Neuronal stem cell (in vitro differentiated cells): ENCODE data around the gene SFMBT2.

Experiments used
- DNase-seq: peaks from one replicate; pipeline ENCODE4 v3.0.0-alpha.2; 2013; ENCODE audit warnings: low spot score
- H2AFZ ChIP-seq: one replicate; pipeline ENCODE4 v1.6.1; 2013; ENCODE audit warnings: mild to moderate bottlenecking, low read length, inconsistent platforms
- H2AK5ac ChIP-seq: 2 replicates; pipeline ENCODE4 v1.6.1; 2013; ENCODE audit warnings: low read depth, mild to moderate bottlenecking, inconsistent platforms, low read length, moderate library complexity, mixed read lengths
- H2BK120ac ChIP-seq: 2 replicates; pipeline ENCODE4 v1.6.1; 2013; ENCODE audit warnings: low read depth, mild to moderate bottlenecking, inconsistent platforms, low read length, moderate library complexity, mixed read lengths
- H2BK12ac ChIP-seq: one replicate; pipeline ENCODE4 v1.6.1; 2013; ENCODE audit warnings: low read length, inconsistent platforms
- H2BK15ac ChIP-seq: 2 replicates; pipeline ENCODE4 v1.6.1; 2013; ENCODE audit warnings: mild to moderate bottlenecking, low read length, inconsistent platforms, mixed read lengths
- H2BK5ac ChIP-seq: one replicate; pipeline ENCODE4 v1.6.1; 2013; ENCODE audit warnings: inconsistent platforms, mild to moderate bottlenecking, low read length, moderate library complexity
- H3K14ac ChIP-seq: one replicate; pipeline ENCODE4 v1.6.1; 2013; ENCODE audit warnings: low read length, inconsistent platforms
- H3K18ac ChIP-seq: 2 replicates; pipeline ENCODE4 v1.6.1; 2013; ENCODE audit warnings: low read length, inconsistent platforms
- H3K23ac ChIP-seq: 2 replicates; pipeline ENCODE4 v1.6.1; 2013; ENCODE audit warnings: low read depth, mild to moderate bottlenecking, mixed read lengths, low read length, inconsistent platforms; ENCODE audit not compliant: poor library complexity
- H3K27ac ChIP-seq: replicated peaks from 3 replicates; pipeline ENCODE4 v1.5.1; 2013; ENCODE audit warnings: low read length, inconsistent platforms
- H3K27me3 ChIP-seq, 3 experiments: 2 replicates each; pipeline ENCODE4 v1.6.1; 2013; ENCODE audit warnings: low read length in 3 of 3, mild to moderate bottlenecking in 2 of 3, inconsistent platforms in 1 of 3, low read depth in 1 of 3, mixed read lengths in 1 of 3, moderate library complexity in 1 of 3; ENCODE audit not compliant: control insufficient read depth in 3 of 3, insufficient read depth in 3 of 3
- H3K36me3 ChIP-seq, 2 donors: replicated peaks in 1 of 2; 2 replicates each; pipeline ENCODE4 v1.6.1; 2013; ENCODE audit warnings: low read length in 2 of 2; ENCODE audit not compliant: control insufficient read depth in 2 of 2, insufficient read depth in 2 of 2
- H3K4ac ChIP-seq: 2 replicates; pipeline ENCODE4 v1.6.1; 2013; ENCODE audit warnings: inconsistent platforms, mild to moderate bottlenecking, low read length, moderate library complexity
- H3K4me1 ChIP-seq, 2 donors: 1 replicate in 1 of 2; 2 replicates in 1 of 2; pipeline ENCODE4 v1.6.1; 2013; ENCODE audit warnings: low read length in 2 of 2, low read depth in 1 of 2; ENCODE audit not compliant: control insufficient read depth in 2 of 2, insufficient read depth in 1 of 2
- H3K4me2 ChIP-seq: one replicate; pipeline ENCODE4 v1.6.1; 2013; ENCODE audit warnings: mild to moderate bottlenecking, low read length, inconsistent platforms; ENCODE audit not compliant: insufficient read depth, poor library complexity, severe bottlenecking
- H3K4me3 ChIP-seq, 2 donors: 2 replicates each; pipeline ENCODE4 v1.5.1; 2013; ENCODE audit warnings: low read length in 2 of 2, mild to moderate bottlenecking in 2 of 2, inconsistent platforms in 1 of 2, moderate library complexity in 1 of 2
- H3K79me1 ChIP-seq: one replicate; pipeline ENCODE4 v1.6.1; 2013; ENCODE audit warnings: low read depth, mild to moderate bottlenecking, inconsistent platforms, low read length, moderate library complexity
- H3K9ac ChIP-seq: one replicate; pipeline ENCODE4 v1.6.1; 2013; ENCODE audit warnings: mild to moderate bottlenecking, low read depth, low read length, inconsistent platforms; ENCODE audit not compliant: poor library complexity
- H3K9me3 ChIP-seq, 2 donors: replicated peaks in 1 of 2; 2 replicates each; pipeline versions ENCODE3 to v1.6.1; 2013; ENCODE audit warnings: low read length in 2 of 2, mild to moderate bottlenecking in 2 of 2, inconsistent platforms in 1 of 2, low read depth in 1 of 2, mixed read lengths in 1 of 2, moderate library complexity in 1 of 2; ENCODE audit not compliant: control insufficient read depth in 2 of 2, insufficient read depth in 1 of 2
- H4K8ac ChIP-seq: one replicate; pipeline ENCODE4 v1.6.1; 2013; ENCODE audit warnings: low read depth, mild to moderate bottlenecking, inconsistent platforms, low read length, moderate library complexity
- H4K91ac ChIP-seq: one replicate; pipeline ENCODE4 v1.6.1; 2013; ENCODE audit warnings: low read length, low read depth, mild to moderate bottlenecking, inconsistent platforms; ENCODE audit not compliant: poor library complexity
- WGBS, 2 donors: extraction: QIAGEN DNeasy Blood & Tissue Kit; methylation state at CpG; one replicate each; pipeline ENCODE4 v1.1.7; 2013; ENCODE audit warnings: missing lambda C conversion rate in 2 of 2, mixed read lengths in 1 of 2; ENCODE audit not compliant: insufficient read length in 2 of 2, insufficient replicate concordance in 1 of 2; ENCODE audit errors: extremely low coverage in 2 of 2; 5-methylcytosine and 5-hydroxymethylcytosine counted together

SFMBT2 gene

GRCh38 chr10:7196284-7196683, 214.6 kb downstream of the SFMBT2 start:
- peak overlapping the region; percentile 71 for H3K14ac ChIP-seq
- H3K27me3 ChIP-seq, result no peaks in the 10 kb centered on the region
- H2AFZ ChIP-seq, result no peak overlapping the region
- no peak overlapping the region for H2BK5ac ChIP-seq
- no peak overlapping the region for H2AK5ac ChIP-seq
- WGBS, 2 donors, result no CpG with 5 or more reads among the region's 5 CpGs
- no peaks in the 10 kb centered on the region for H3K79me1 ChIP-seq
- no peak overlapping the region for H4K91ac ChIP-seq
- no peak overlapping the region for H2BK12ac ChIP-seq
- H3K9ac ChIP-seq, result no peak overlapping the region
- no peak overlapping the region for H2BK15ac ChIP-seq
- H3K4ac ChIP-seq, result no peak overlapping the region
- H3K4me2 ChIP-seq, result no peak overlapping the region
- no peak overlapping the region for H3K27ac ChIP-seq
- no peak overlapping the region for H3K4me3 ChIP-seq
- no peak overlapping the region for H4K8ac ChIP-seq
- H3K9me3 ChIP-seq, result peaks cover 0 to 5% of the 10 kb centered on the region in 2 donors
- H3K36me3 ChIP-seq, result peaks cover 0 to 7% of the 10 kb centered on the region in 2 donors
- H3K4me1 ChIP-seq, result no peaks in the 10 kb centered on the region
- H3K18ac ChIP-seq, result no peak overlapping the region
- H3K23ac ChIP-seq, result no peak overlapping the region
- H2BK120ac ChIP-seq, result no peak overlapping the region
- DNase-seq, result no peak

- H3K79me1 ChIP-seq, result no peaks in the 10 kb centered on the region
- no CpG with 5 or more reads among the region's 6 CpGs for WGBS, 2 donors
- H2AK5ac ChIP-seq, result no peak overlapping the region
- H3K27ac ChIP-seq, result no peak overlapping the region
- no peak overlapping the region for H2AFZ ChIP-seq
- no peak overlapping the region for H3K9ac ChIP-seq
- H2BK15ac ChIP-seq, result no peak overlapping the region
- no peak for DNase-seq
- no peak overlapping the region for H4K91ac ChIP-seq
- no peak overlapping the region for H2BK120ac ChIP-seq
- H3K4me2 ChIP-seq, result no peak overlapping the region
- no peak overlapping the region for H3K18ac ChIP-seq
- no peak overlapping the region for H4K8ac ChIP-seq
- H3K23ac ChIP-seq, result no peak overlapping the region
- H2BK5ac ChIP-seq, result no peak overlapping the region
- peaks cover 0 to 7% of the 10 kb centered on the region in 2 donors for H3K36me3 ChIP-seq
- H3K4me1 ChIP-seq, result no peaks in the 10 kb centered on the region
- H3K27me3 ChIP-seq, result no peaks in the 10 kb centered on the region
- H3K9me3 ChIP-seq, result peaks cover 0 to 5% of the 10 kb centered on the region in 2 donors
- no peak overlapping the region for H2BK12ac ChIP-seq
- no peak overlapping the region for H3K4me3 ChIP-seq
- no peak overlapping the region for H3K4ac ChIP-seq
- no peak overlapping the region for H3K14ac ChIP-seq
Observed at GRCh38 chr10:7195118-7195517, 215.7 kb downstream of the SFMBT2 start.

- Histone ChIP-seq H2BK120ac (no peak overlapping the region), H3K14ac (no peak overlapping the region), H4K8ac (no peak overlapping the region), H4K91ac (no peak overlapping the region), H3K4me1 (no peaks in the 10 kb centered on the region), H3K9me3 (peaks cover 0 to 5% of the 10 kb centered on the region in 2 donors), H2BK12ac (no peak overlapping the region), H3K4me2 (no peak overlapping the region), H2AK5ac (no peak overlapping the region), H3K9ac (no peak overlapping the region), H3K27me3 (no peaks in the 10 kb centered on the region), H3K27ac (no peak overlapping the region), H2BK15ac (no peak overlapping the region), H2AFZ (no peak overlapping the region), H2BK5ac (no peak overlapping the region), H3K23ac (no peak overlapping the region), H3K36me3 (peaks cover 0 to 7% of the 10 kb centered on the region in 2 donors), H3K18ac (no peak overlapping the region), H3K4ac (no peak overlapping the region), H3K79me1 (no peaks in the 10 kb centered on the region), H3K4me3 (no peak overlapping the region)
- WGBS, 2 donors, result no CpG with 5 or more reads among the region's 5 CpGs
- DNase-seq, result no peak
Observed at GRCh38 chr10:7194571-7194970, 216.3 kb downstream of the SFMBT2 start.

GRCh38 chr10:7193369-7193768, 217.5 kb downstream of the SFMBT2 start:
- H2BK120ac ChIP-seq, result no peak overlapping the region
- no peak overlapping the region for H3K23ac ChIP-seq
- H3K79me1 ChIP-seq, result no peaks in the 10 kb centered on the region
- DNase-seq, result no peak
- H3K4me3 ChIP-seq, result no peak overlapping the region
- H4K91ac ChIP-seq, result no peak overlapping the region
- no peak overlapping the region for H2BK15ac ChIP-seq
- H3K9ac ChIP-seq, result no peak overlapping the region
- WGBS, 2 donors, result no CpG with 5 or more reads among the region's 7 CpGs
- no peaks in the 10 kb centered on the region for H3K27me3 ChIP-seq
- H3K4me1 ChIP-seq, result peaks cover 0 to 2% of the 10 kb centered on the region in 2 donors
- H2AFZ ChIP-seq, result no peak overlapping the region
- no peak overlapping the region for H2AK5ac ChIP-seq
- no peak overlapping the region for H3K14ac ChIP-seq
- H4K8ac ChIP-seq, result no peak overlapping the region
- no peak overlapping the region for H3K18ac ChIP-seq
- no peak overlapping the region for H2BK5ac ChIP-seq
- H3K9me3 ChIP-seq, result peaks cover 0 to 5% of the 10 kb centered on the region in 2 donors
- H3K27ac ChIP-seq, result no peak overlapping the region
- H3K4me2 ChIP-seq, result no peak overlapping the region
- peaks cover 0 to 5% of the 10 kb centered on the region in 2 donors for H3K36me3 ChIP-seq
- H2BK12ac ChIP-seq, result no peak overlapping the region
- no peak overlapping the region for H3K4ac ChIP-seq
